Gastroesophageal sphincter (tissue), 3 donors: ENCODE results near the gene MPG.

Source experiments
- CTCF ChIP-seq, 4 experiments: fragments of 200-600 bp in 2 of 4; fragments of 450-650 bp in 2 of 4; sonication (generic) in 1 of 4; IDR thresholded peaks; one replicate each; pipeline ENCODE4 v1.5.1; 2017 to 2019; ENCODE audit warnings: antibody characterized with exemption in 4 of 4, mild to moderate bottlenecking in 2 of 4, moderate library complexity in 2 of 4
- EP300 ChIP-seq: sonication (generic); formaldehyde crosslinking; IDR thresholded peaks from one replicate; pipeline ENCODE4 v1.6.1; 2017; ENCODE audit warnings: antibody characterized with exemption, mild to moderate bottlenecking
- POLR2A ChIP-seq, 2 donors: fragments of 450-650 bp; IDR thresholded peaks; one replicate each; pipeline ENCODE4 v1.6.1; 2017; ENCODE audit warnings: antibody characterized with exemption in 2 of 2, mild to moderate bottlenecking in 2 of 2, moderate library complexity in 1 of 2
- POLR2AphosphoS5 ChIP-seq: sonication (generic); formaldehyde crosslinking; IDR thresholded peaks from one replicate; pipeline ENCODE4 v1.6.1; 2017; ENCODE audit warnings: antibody characterized with exemption

DNA sequence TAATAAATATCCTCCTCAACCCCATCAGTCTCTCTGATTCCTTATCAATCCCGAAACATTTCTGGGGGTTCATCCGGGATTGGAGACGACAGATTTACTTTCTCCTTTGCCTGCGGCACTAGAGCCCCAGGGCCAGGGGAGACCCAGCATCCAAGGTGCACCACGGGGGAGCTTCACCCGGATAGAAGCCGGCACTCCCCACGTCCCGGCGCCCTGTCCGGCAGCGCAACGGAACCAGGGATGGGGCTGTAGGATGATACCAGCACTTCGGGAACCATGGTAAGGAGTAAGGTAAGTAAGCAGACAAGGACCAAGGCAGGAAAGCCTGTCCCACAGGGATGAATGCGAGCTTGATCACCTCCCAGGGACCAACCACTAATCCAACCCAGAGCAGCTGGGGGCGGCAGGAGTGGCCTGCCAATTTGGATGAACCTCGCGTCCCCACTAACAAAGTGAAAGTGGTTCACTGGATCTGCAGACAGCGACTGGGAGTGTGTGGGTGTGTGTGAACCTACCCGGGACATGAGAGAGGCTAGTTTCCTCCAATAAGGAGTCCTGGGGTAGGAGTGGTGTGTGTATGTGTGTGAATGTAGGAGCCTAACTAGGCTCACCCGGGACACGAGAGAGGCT lies 36.5 kb upstream of the MPG start:
- TF ChIP-seq CTCF (IDR thresholded peaks at IDR 0.05), result no peak
- TF ChIP-seq POLR2AphosphoS5, result no peak
- TF ChIP-seq POLR2A (IDR thresholded peaks at IDR 0.05), result no peak
- no peak for TF ChIP-seq EP300
